ENCODE results near the gene OXTR.

The OXTR gene

GRCh38 chr3:8766148-8766547, 3.3 kb downstream of the OXTR start:
- Histone ChIP-seq H2BK120ac (ENCODE audit: low read depth, low read length) (no peak overlapping the region), H2BK15ac (replicated peaks; ENCODE audit: low read depth) (no peak overlapping the region), H3K4me1 (ENCODE audit: control insufficient read depth, low read depth, low read length) (peaks cover 8% of the 10 kb centered on the region), H2BK5ac (ENCODE audit: low read length) (no peak overlapping the region), H3K9ac (ENCODE audit: low read length) (no peak overlapping the region), H2AK5ac (ENCODE audit: low read length) (no peak overlapping the region), H3K56ac (ENCODE audit: low read length) (no peak overlapping the region), H3K79me2 (ENCODE audit: control insufficient read depth, insufficient read depth, low read length) (no peaks in the 10 kb centered on the region), H3K79me1 (ENCODE audit: low read length) (no peaks in the 10 kb centered on the region), H3K27me3 (ENCODE audit: insufficient read depth, low read length, poor library complexity) (peaks cover 10% of the 10 kb centered on the region), H4K8ac (ENCODE audit: low read depth, low read length) (no peak overlapping the region), H3K18ac (ENCODE audit: low read length) (no peak overlapping the region), H3K4ac (ENCODE audit: low read depth, low read length) (no peak overlapping the region), H3K4me3 (ENCODE audit: low read length) (no peak overlapping the region), H3K23ac (ENCODE audit: low read length) (no peak overlapping the region), H3K36me3 (ENCODE audit: control insufficient read depth, insufficient read depth, low read length) (no peaks in the 10 kb centered on the region), H3K27ac (ENCODE audit: low read depth, low read length) (no peak overlapping the region), H3K4me2 (ENCODE audit: low read length) (no peak overlapping the region), H4K5ac (ENCODE audit: low read length) (no peak overlapping the region)
- WGBS (ENCODE audit: extremely low coverage, insufficient coverage, low lambda C conversion rate): no CpG with 5 or more reads among the region's 2 CpGs
- DNase-seq: no peak

GRCh38 chr3:8765528-8765927, 3.9 kb downstream of the OXTR start:
- Histone ChIP-seq H3K23ac (ENCODE audit: low read length) (no peak overlapping the region), H3K4me1 (ENCODE audit: control insufficient read depth, low read depth, low read length) (peaks cover 7% of the 10 kb centered on the region), H3K4me2 (ENCODE audit: low read length) (no peak overlapping the region), H3K4me3 (ENCODE audit: low read length) (no peak overlapping the region), H3K4ac (ENCODE audit: low read depth, low read length) (no peak overlapping the region), H2BK5ac (ENCODE audit: low read length) (no peak overlapping the region), H3K56ac (ENCODE audit: low read length) (no peak overlapping the region), H3K36me3 (ENCODE audit: control insufficient read depth, insufficient read depth, low read length) (no peaks in the 10 kb centered on the region), H3K27me3 (ENCODE audit: insufficient read depth, low read length, poor library complexity) (peaks cover 10% of the 10 kb centered on the region), H3K79me1 (ENCODE audit: low read length) (no peaks in the 10 kb centered on the region), H2BK15ac (replicated peaks; ENCODE audit: low read depth) (no peak overlapping the region), H4K5ac (ENCODE audit: low read length) (no peak overlapping the region), H3K79me2 (ENCODE audit: control insufficient read depth, insufficient read depth, low read length) (no peaks in the 10 kb centered on the region), H3K18ac (ENCODE audit: low read length) (no peak overlapping the region), H2AK5ac (ENCODE audit: low read length) (no peak overlapping the region), H4K8ac (ENCODE audit: low read depth, low read length) (no peak overlapping the region), H2BK120ac (ENCODE audit: low read depth, low read length) (no peak overlapping the region), H3K27ac (ENCODE audit: low read depth, low read length) (no peak overlapping the region), H3K9ac (ENCODE audit: low read length) (no peak overlapping the region)
- no CpG with 5 or more reads among the region's 4 CpGs for WGBS (ENCODE audit: extremely low coverage, insufficient coverage, low lambda C conversion rate)
- no peak for DNase-seq

- Histone ChIP-seq H3K56ac (ENCODE audit: low read length) (no peak overlapping the region), H2BK5ac (ENCODE audit: low read length) (no peak overlapping the region), H3K18ac (ENCODE audit: low read length) (no peak overlapping the region), H3K9ac (ENCODE audit: low read length) (no peak overlapping the region), H3K79me2 (ENCODE audit: control insufficient read depth, insufficient read depth, low read length) (no peaks in the 10 kb centered on the region), H3K27me3 (ENCODE audit: insufficient read depth, low read length, poor library complexity) (peaks cover 10% of the 10 kb centered on the region), H3K36me3 (ENCODE audit: control insufficient read depth, insufficient read depth, low read length) (no peaks in the 10 kb centered on the region), H3K4ac (ENCODE audit: low read depth, low read length) (no peak overlapping the region), H3K23ac (ENCODE audit: low read length) (no peak overlapping the region), H3K27ac (ENCODE audit: low read depth, low read length) (no peak overlapping the region), H3K4me3 (ENCODE audit: low read length) (no peak overlapping the region), H4K5ac (ENCODE audit: low read length) (no peak overlapping the region), H3K4me1 (ENCODE audit: control insufficient read depth, low read depth, low read length) (no peaks in the 10 kb centered on the region), H2BK120ac (ENCODE audit: low read depth, low read length) (no peak overlapping the region), H2AK5ac (ENCODE audit: low read length) (no peak overlapping the region), H2BK15ac (replicated peaks; ENCODE audit: low read depth) (no peak overlapping the region), H3K79me1 (ENCODE audit: low read length) (no peaks in the 10 kb centered on the region), H4K8ac (ENCODE audit: low read depth, low read length) (no peak overlapping the region), H3K4me2 (ENCODE audit: low read length) (no peak overlapping the region)
- no peak for DNase-seq
- no CpG with 5 or more reads among the region's 6 CpGs for WGBS (ENCODE audit: extremely low coverage, insufficient coverage, low lambda C conversion rate)
Measured at GRCh38 chr3:8764528-8764927, 4.9 kb downstream of the OXTR start.

- Histone ChIP-seq H2BK5ac (ENCODE audit: low read length) (no peak overlapping the region), H2AK5ac (ENCODE audit: low read length) (no peak overlapping the region), H3K36me3 (ENCODE audit: control insufficient read depth, insufficient read depth, low read length) (no peaks in the 10 kb centered on the region), H3K4me2 (ENCODE audit: low read length) (no peak overlapping the region), H3K4me3 (ENCODE audit: low read length) (no peak overlapping the region), H2BK120ac (ENCODE audit: low read depth, low read length) (no peak overlapping the region), H3K9ac (ENCODE audit: low read length) (no peak overlapping the region), H3K23ac (ENCODE audit: low read length) (no peak overlapping the region), H3K27ac (ENCODE audit: low read depth, low read length) (no peak overlapping the region), H2BK15ac (replicated peaks; ENCODE audit: low read depth) (no peak overlapping the region), H3K4ac (ENCODE audit: low read depth, low read length) (no peak overlapping the region), H3K56ac (ENCODE audit: low read length) (no peak overlapping the region), H3K4me1 (ENCODE audit: control insufficient read depth, low read depth, low read length) (no peaks in the 10 kb centered on the region), H4K5ac (ENCODE audit: low read length) (no peak overlapping the region), H3K27me3 (ENCODE audit: insufficient read depth, low read length, poor library complexity) (no peaks in the 10 kb centered on the region), H4K8ac (ENCODE audit: low read depth, low read length) (no peak overlapping the region), H3K79me1 (ENCODE audit: low read length) (no peaks in the 10 kb centered on the region), H3K79me2 (ENCODE audit: control insufficient read depth, insufficient read depth, low read length) (no peaks in the 10 kb centered on the region), H3K18ac (ENCODE audit: low read length) (no peak overlapping the region)
- DNase-seq: no peak
- WGBS (ENCODE audit: extremely low coverage, insufficient coverage, low lambda C conversion rate): no CpG with 5 or more reads among the region's 11 CpGs
Measured at GRCh38 chr3:8762607-8763377, 6.6 kb downstream of the OXTR start.

GRCh38 chr3:8761866-8762265, 7.5 kb downstream of the OXTR start:
- Histone ChIP-seq H3K4me2 (ENCODE audit: low read length) (no peak overlapping the region), H2AK5ac (ENCODE audit: low read length) (no peak overlapping the region), H3K27ac (ENCODE audit: low read depth, low read length) (no peak overlapping the region), H3K23ac (ENCODE audit: low read length) (no peak overlapping the region), H3K36me3 (ENCODE audit: control insufficient read depth, insufficient read depth, low read length) (no peaks in the 10 kb centered on the region), H3K79me1 (ENCODE audit: low read length) (no peaks in the 10 kb centered on the region), H3K56ac (ENCODE audit: low read length) (no peak overlapping the region), H3K4me3 (ENCODE audit: low read length) (no peak overlapping the region), H3K18ac (ENCODE audit: low read length) (no peak overlapping the region), H3K27me3 (ENCODE audit: insufficient read depth, low read length, poor library complexity) (no peaks in the 10 kb centered on the region), H2BK120ac (ENCODE audit: low read depth, low read length) (no peak overlapping the region), H2BK15ac (replicated peaks; ENCODE audit: low read depth) (no peak overlapping the region), H2BK5ac (ENCODE audit: low read length) (no peak overlapping the region), H4K5ac (ENCODE audit: low read length) (no peak overlapping the region), H4K8ac (ENCODE audit: low read depth, low read length) (no peak overlapping the region), H3K4me1 (ENCODE audit: control insufficient read depth, low read depth, low read length) (no peaks in the 10 kb centered on the region), H3K4ac (ENCODE audit: low read depth, low read length) (no peak overlapping the region), H3K9ac (ENCODE audit: low read length) (no peak overlapping the region), H3K79me2 (ENCODE audit: control insufficient read depth, insufficient read depth, low read length) (no peaks in the 10 kb centered on the region)
- WGBS (ENCODE audit: extremely low coverage, insufficient coverage, low lambda C conversion rate): no CpG with 5 or more reads among the region's 5 CpGs
- DNase-seq: no peak

- Histone ChIP-seq H3K4me2 (ENCODE audit: low read length) (no peak overlapping the region), H2BK15ac (replicated peaks; ENCODE audit: low read depth) (no peak overlapping the region), H3K4me3 (ENCODE audit: low read length) (no peak overlapping the region), H2AK5ac (ENCODE audit: low read length) (no peak overlapping the region), H4K8ac (ENCODE audit: low read depth, low read length) (no peak overlapping the region), H3K79me2 (ENCODE audit: control insufficient read depth, insufficient read depth, low read length) (no peaks in the 10 kb centered on the region), H4K5ac (ENCODE audit: low read length) (no peak overlapping the region), H3K79me1 (ENCODE audit: low read length) (no peaks in the 10 kb centered on the region), H3K23ac (ENCODE audit: low read length) (no peak overlapping the region), H3K36me3 (ENCODE audit: control insufficient read depth, insufficient read depth, low read length) (no peaks in the 10 kb centered on the region), H3K9ac (ENCODE audit: low read length) (no peak overlapping the region), H3K4ac (ENCODE audit: low read depth, low read length) (no peak overlapping the region), H2BK120ac (ENCODE audit: low read depth, low read length) (no peak overlapping the region), H3K56ac (ENCODE audit: low read length) (no peak overlapping the region), H3K27ac (ENCODE audit: low read depth, low read length) (no peak overlapping the region), H3K18ac (ENCODE audit: low read length) (no peak overlapping the region), H2BK5ac (ENCODE audit: low read length) (no peak overlapping the region), H3K4me1 (ENCODE audit: control insufficient read depth, low read depth, low read length) (no peaks in the 10 kb centered on the region), H3K27me3 (ENCODE audit: insufficient read depth, low read length, poor library complexity) (no peaks in the 10 kb centered on the region)
- no peak for DNase-seq
- no CpG with 5 or more reads among the region's 5 CpGs for WGBS (ENCODE audit: extremely low coverage, insufficient coverage, low lambda C conversion rate)
Measured at GRCh38 chr3:8760506-8760905, 8.9 kb downstream of the OXTR start.

Data from mesendoderm (in vitro differentiated cells).